Measurements from ENCODE around the gene GRM6. TPM values are rescaled to one million over a fixed set of nuclear protein-coding genes. Genes with fewer than 3 reads are reported as not detected.

Gene GRM6
- total RNA-seq (2021) (0.05 to 0.33 TPM in 2 of 3 replicates, not detected in the other), Bru-seq, nascent RNA (not detected)
- long read RNA-seq, experiment 1: 0 reads
- long read RNA-seq, experiment 2: 0 reads
- long read RNA-seq, experiment 3: 0 reads

DNA sequence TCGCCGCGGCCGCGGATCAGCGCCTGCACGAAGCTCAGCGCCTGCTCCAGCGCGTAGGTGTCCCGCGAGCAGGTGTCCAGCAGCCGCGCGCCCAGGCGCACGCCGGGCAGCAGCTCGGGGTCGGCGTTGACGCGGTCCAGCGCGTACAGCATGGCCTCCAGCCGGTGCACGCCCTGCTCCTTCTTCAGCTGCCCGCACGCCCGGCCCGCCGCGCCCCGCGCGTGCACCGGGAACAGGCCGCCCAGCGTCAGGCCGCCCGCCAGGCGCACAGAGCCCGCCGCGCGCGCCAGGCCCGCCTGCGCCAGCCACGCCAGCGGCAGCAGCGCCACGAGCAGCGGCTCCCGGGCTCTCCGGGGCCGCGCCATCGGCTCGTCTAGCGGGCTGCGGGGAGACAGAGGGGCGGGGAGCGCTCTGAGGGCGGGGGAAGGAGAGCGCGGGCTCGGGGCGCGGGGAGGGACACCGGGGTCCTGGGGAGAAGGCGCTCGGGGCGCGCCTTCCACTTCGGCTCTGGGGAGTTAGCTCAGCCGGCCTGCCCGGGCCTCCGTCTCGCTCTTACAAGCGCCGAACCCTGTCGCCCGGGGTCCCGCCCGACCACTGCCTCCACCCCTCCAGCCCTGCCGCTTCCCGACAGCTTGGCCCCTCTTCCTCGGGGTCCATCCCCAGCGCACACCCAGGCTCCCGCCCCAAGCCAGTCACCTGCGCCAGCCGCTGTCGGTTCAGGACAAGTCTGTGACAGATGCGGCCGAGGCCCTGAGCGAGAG is at the start of gene GRM6:
Gene GRM6 (minus strand): TSS at position 741 of the 761 bp plus-strand sequence. CDS start 376 bp downstream, at position 365.
- POLR2A ChIA-PET: interaction anchor here (1.1 kb wide), 1 partner anchor 135 kb away, joined by 3 read pairs; the partner anchor contains the start of gene ZNF354B
- H3K4me3 Mint-ChIP-seq: peak within 1 kb of the TSS; percentile 64
- ATAC-seq: peak; percentile 44
- H3K4me1 Mint-ChIP-seq: peaks cover 19% of the 10 kb centered on the region
- peaks cover 64% of the 10 kb centered on the region for H3K27me3 Mint-ChIP-seq (ENCODE audit: low read depth)
- peak; percentile 61 for DNase-seq (ENCODE audit: low spot score)
- H3K36me3 Mint-ChIP-seq: peaks cover 3% of the 10 kb centered on the region
- no peak within 1 kb of the TSS for H3K27ac Mint-ChIP-seq
- CTCF ChIA-PET: interaction anchor here (0.5 to 1.2 kb wide), 5 partner anchors 96 to 693 kb away, joined by 3 to 5 read pairs (median 3); partner anchors contain the start of gene ZNF354A
- H3K9me3 Mint-ChIP-seq: peaks cover 8% of the 10 kb centered on the region
- TF ChIP-seq ETV6 (CRISPR knock-in tag; IDR thresholded peaks at IDR 0.05): 0 out of 2 replicates have a peak, but pooled peaks have one; percentile 61
- TF ChIP-seq RELA (CRISPR knock-in tag; IDR thresholded peaks at IDR 0.05; ENCODE audit: borderline replicate concordance): peak; percentile 93; the same call in 1 of the 2 replicates
- no peak; the same call in 1 of the 2 replicates for TF ChIP-seq MYBL2 (CRISPR knock-in tag; IDR thresholded peaks at IDR 0.05)
- TF ChIP-seq FOXP1 (CRISPR knock-in tag; IDR thresholded peaks at IDR 0.05; ENCODE audit: borderline replicate concordance): peak; percentile 99
- TF ChIP-seq FOXK1 (CRISPR knock-in tag; IDR thresholded peaks at IDR 0.05): peak; percentile 80
- TF ChIP-seq, protein P1, sequence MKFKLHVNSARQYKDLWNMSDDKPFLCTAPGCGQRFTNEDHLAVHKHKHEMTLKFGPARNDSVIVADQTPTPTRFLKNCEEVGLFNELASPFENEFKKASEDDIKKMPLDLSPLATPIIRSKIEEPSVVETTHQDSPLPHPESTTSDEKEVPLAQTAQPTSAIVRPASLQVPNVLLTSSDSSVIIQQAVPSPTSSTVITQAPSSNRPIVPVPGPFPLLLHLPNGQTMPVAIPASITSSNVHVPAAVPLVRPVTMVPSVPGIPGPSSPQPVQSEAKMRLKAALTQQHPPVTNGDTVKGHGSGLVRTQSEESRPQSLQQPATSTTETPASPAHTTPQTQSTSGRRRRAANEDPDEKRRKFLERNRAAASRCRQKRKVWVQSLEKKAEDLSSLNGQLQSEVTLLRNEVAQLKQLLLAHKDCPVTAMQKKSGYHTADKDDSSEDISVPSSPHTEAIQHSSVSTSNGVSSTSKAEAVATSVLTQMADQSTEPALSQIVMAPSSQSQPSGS (CRISPR knock-in tag; IDR thresholded peaks at IDR 0.05; ENCODE audit: borderline replicate concordance, low read depth): no peak
- no peak for TF ChIP-seq NR1H2 (CRISPR knock-in tag; IDR thresholded peaks at IDR 0.05)
- TF ChIP-seq NFYB (CRISPR knock-in tag; conservative IDR thresholded peaks at IDR 0.05; ENCODE audit: low read depth): peak; percentile 47
- TF ChIP-seq ZNF396 (CRISPR knock-in tag; IDR thresholded peaks at IDR 0.05; ENCODE audit: borderline replicate concordance): no peak
- TF ChIP-seq, protein P2, sequence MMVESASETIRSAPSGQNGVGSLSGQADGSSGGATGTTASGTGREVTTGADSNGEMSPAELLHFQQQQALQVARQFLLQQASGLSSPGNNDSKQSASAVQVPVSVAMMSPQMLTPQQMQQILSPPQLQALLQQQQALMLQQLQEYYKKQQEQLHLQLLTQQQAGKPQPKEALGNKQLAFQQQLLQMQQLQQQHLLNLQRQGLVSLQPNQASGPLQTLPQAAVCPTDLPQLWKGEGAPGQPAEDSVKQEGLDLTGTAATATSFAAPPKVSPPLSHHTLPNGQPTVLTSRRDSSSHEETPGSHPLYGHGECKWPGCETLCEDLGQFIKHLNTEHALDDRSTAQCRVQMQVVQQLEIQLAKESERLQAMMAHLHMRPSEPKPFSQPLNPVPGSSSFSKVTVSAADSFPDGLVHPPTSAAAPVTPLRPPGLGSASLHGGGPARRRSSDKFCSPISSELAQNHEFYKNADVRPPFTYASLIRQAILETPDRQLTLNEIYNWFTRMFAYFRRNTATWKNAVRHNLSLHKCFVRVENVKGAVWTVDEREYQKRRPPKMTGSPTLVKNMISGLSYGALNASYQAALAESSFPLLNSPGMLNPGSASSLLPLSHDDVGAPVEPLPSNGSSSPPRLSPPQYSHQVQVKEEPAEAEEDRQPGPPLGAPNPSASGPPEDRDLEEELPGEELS (CRISPR knock-in tag; IDR thresholded peaks at IDR 0.05): peak; percentile 97; the same call in 1 of the 2 replicates
- TF ChIP-seq ZNF423 (CRISPR knock-in tag; IDR thresholded peaks at IDR 0.05): no peak
- TF ChIP-seq, protein P3, sequence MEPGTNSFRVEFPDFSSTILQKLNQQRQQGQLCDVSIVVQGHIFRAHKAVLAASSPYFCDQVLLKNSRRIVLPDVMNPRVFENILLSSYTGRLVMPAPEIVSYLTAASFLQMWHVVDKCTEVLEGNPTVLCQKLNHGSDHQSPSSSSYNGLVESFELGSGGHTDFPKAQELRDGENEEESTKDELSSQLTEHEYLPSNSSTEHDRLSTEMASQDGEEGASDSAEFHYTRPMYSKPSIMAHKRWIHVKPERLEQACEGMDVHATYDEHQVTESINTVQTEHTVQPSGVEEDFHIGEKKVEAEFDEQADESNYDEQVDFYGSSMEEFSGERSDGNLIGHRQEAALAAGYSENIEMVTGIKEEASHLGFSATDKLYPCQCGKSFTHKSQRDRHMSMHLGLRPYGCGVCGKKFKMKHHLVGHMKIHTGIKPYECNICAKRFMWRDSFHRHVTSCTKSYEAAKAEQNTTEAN (CRISPR knock-in tag; IDR thresholded peaks at IDR 0.05): no peak
- TF ChIP-seq JUN (CRISPR knock-in tag; IDR thresholded peaks at IDR 0.05): peak; percentile 90
- TF ChIP-seq, protein P4, sequence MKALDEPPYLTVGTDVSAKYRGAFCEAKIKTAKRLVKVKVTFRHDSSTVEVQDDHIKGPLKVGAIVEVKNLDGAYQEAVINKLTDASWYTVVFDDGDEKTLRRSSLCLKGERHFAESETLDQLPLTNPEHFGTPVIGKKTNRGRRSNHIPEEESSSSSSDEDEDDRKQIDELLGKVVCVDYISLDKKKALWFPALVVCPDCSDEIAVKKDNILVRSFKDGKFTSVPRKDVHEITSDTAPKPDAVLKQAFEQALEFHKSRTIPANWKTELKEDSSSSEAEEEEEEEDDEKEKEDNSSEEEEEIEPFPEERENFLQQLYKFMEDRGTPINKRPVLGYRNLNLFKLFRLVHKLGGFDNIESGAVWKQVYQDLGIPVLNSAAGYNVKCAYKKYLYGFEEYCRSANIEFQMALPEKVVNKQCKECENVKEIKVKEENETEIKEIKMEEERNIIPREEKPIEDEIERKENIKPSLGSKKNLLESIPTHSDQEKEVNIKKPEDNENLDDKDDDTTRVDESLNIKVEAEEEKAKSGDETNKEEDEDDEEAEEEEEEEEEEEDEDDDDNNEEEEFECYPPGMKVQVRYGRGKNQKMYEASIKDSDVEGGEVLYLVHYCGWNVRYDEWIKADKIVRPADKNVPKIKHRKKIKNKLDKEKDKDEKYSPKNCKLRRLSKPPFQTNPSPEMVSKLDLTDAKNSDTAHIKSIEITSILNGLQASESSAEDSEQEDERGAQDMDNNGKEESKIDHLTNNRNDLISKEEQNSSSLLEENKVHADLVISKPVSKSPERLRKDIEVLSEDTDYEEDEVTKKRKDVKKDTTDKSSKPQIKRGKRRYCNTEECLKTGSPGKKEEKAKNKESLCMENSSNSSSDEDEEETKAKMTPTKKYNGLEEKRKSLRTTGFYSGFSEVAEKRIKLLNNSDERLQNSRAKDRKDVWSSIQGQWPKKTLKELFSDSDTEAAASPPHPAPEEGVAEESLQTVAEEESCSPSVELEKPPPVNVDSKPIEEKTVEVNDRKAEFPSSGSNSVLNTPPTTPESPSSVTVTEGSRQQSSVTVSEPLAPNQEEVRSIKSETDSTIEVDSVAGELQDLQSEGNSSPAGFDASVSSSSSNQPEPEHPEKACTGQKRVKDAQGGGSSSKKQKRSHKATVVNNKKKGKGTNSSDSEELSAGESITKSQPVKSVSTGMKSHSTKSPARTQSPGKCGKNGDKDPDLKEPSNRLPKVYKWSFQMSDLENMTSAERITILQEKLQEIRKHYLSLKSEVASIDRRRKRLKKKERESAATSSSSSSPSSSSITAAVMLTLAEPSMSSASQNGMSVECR (CRISPR knock-in tag; IDR thresholded peaks at IDR 0.05; ENCODE audit: borderline replicate concordance): peak; percentile 96; the same call in 1 of the 2 replicates
- TF ChIP-seq TP53 (CRISPR knock-in tag; IDR thresholded peaks at IDR 0.05): peak; percentile 95
- TF ChIP-seq, protein P5, sequence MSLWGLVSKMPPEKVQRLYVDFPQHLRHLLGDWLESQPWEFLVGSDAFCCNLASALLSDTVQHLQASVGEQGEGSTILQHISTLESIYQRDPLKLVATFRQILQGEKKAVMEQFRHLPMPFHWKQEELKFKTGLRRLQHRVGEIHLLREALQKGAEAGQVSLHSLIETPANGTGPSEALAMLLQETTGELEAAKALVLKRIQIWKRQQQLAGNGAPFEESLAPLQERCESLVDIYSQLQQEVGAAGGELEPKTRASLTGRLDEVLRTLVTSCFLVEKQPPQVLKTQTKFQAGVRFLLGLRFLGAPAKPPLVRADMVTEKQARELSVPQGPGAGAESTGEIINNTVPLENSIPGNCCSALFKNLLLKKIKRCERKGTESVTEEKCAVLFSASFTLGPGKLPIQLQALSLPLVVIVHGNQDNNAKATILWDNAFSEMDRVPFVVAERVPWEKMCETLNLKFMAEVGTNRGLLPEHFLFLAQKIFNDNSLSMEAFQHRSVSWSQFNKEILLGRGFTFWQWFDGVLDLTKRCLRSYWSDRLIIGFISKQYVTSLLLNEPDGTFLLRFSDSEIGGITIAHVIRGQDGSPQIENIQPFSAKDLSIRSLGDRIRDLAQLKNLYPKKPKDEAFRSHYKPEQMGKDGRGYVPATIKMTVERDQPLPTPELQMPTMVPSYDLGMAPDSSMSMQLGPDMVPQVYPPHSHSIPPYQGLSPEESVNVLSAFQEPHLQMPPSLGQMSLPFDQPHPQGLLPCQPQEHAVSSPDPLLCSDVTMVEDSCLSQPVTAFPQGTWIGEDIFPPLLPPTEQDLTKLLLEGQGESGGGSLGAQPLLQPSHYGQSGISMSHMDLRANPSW (CRISPR knock-in tag; conservative IDR thresholded peaks at IDR 0.05; ENCODE audit: low read depth): no peak
- 0 out of 2 replicates have a peak, but pooled peaks have one; percentile 34 for TF ChIP-seq ELF4 (CRISPR knock-in tag; IDR thresholded peaks at IDR 0.05; ENCODE audit: low read depth)
- TF ChIP-seq ZNF263 (CRISPR knock-in tag; IDR thresholded peaks at IDR 0.05; ENCODE audit: low read depth): no peak
- TF ChIP-seq ZNF317 (CRISPR knock-in tag; IDR thresholded peaks at IDR 0.05; ENCODE audit: borderline replicate concordance, low read depth): peak; percentile 29; the same call in 1 of the 2 replicates
- peak; percentile 76; the same call in 1 of the 2 replicates for TF ChIP-seq SMAD4 (CRISPR knock-in tag; IDR thresholded peaks at IDR 0.05)
- TF ChIP-seq ZNF121 (CRISPR knock-in tag; IDR thresholded peaks at IDR 0.05): peak; percentile 68; the same call in 1 of the 2 replicates
- no peak for TF ChIP-seq ZNF671 (CRISPR knock-in tag; IDR thresholded peaks at IDR 0.05)
- TF ChIP-seq ZNF219 (CRISPR knock-in tag; IDR thresholded peaks at IDR 0.05; ENCODE audit: borderline replicate concordance): peak; percentile 78; the same call in 1 of the 2 replicates

Data from WTC11 (cell line).